GM23338 (cell line): ENCODE results near the gene JKAMP. TPM values are rescaled to one million over a fixed set of nuclear protein-coding genes. Genes with fewer than 3 reads are reported as not detected.

Experiments
- ATAC-seq: fragments of 200-7000 bp; cut with Tn5 transposase; 3 replicates; pipeline ENCODE4 v1.9.1; 2020
- DNase-seq: peaks from one replicate; pipeline ENCODE4 v3.0.0-alpha.2; 2015; ENCODE audit warnings: low spot score
- H2AFZ ChIP-seq: fragments of 200-600 bp; sonication (generic); 2 replicates; pipeline ENCODE4 v1.8.0; 2016; ENCODE audit warnings: antibody characterized with exemption, mild to moderate bottlenecking, moderate library complexity
- H3F3A ChIP-seq: fragments of 200-600 bp; sonication (generic); replicated peaks from 2 replicates; pipeline ENCODE4 v1.8.0; 2017; ENCODE audit warnings: antibody characterized with exemption, mixed run types, low read depth
- H3K27ac ChIP-seq: fragments of 200-600 bp; sonication (generic); 2 replicates; pipeline ENCODE4 v1.6.1; 2016; ENCODE audit warnings: low read depth
- H3K27me3 ChIP-seq: fragments of 200-600 bp; sonication (generic); 2 replicates; pipeline ENCODE4 v1.8.0; 2016; ENCODE audit warnings: mild to moderate bottlenecking, mixed run types, moderate library complexity; ENCODE audit not compliant: insufficient read depth
- H3K36me3 ChIP-seq: fragments of 200-600 bp; sonication (generic); 2 replicates; pipeline ENCODE4 v1.8.0; 2016; ENCODE audit warnings: mild to moderate bottlenecking; ENCODE audit not compliant: insufficient read depth
- H3K4me1 ChIP-seq: fragments of 200-600 bp; sonication (generic); 2 replicates; pipeline ENCODE4 v1.8.0; 2016; ENCODE audit warnings: mild to moderate bottlenecking, moderate library complexity; ENCODE audit not compliant: insufficient read depth
- H3K4me2 ChIP-seq: fragments of 200-600 bp; sonication (generic); 2 replicates; pipeline ENCODE4 v1.7.1; 2017; ENCODE audit warnings: mixed run types
- H3K4me3 ChIP-seq: fragments of 200-600 bp; sonication (generic); 2 replicates; pipeline ENCODE4 v1.6.1; 2016; ENCODE audit warnings: mixed run types
- H3K79me2 ChIP-seq: fragments of 200-600 bp; sonication (generic); replicated peaks from 2 replicates; pipeline ENCODE4 v1.8.0; 2017; ENCODE audit warnings: mild to moderate bottlenecking; ENCODE audit not compliant: insufficient read depth
- H3K9me2 ChIP-seq: fragments of 200-600 bp; sonication (generic); 2 replicates; pipeline ENCODE4 v1.8.0; 2017; ENCODE audit not compliant: insufficient read depth
- H4K20me1 ChIP-seq: fragments of 200-600 bp; sonication (generic); replicated peaks from 2 replicates; pipeline ENCODE4 v1.8.0; 2017; ENCODE audit warnings: mild to moderate bottlenecking; ENCODE audit not compliant: insufficient read depth
- H3K27ac Mint-ChIP-seq: 2 replicates; pipeline ENCODE4 v1.8.0; 2020; ENCODE audit warnings: inconsistent platforms, mild to moderate bottlenecking, moderate library complexity, mixed read lengths
- H3K27me3 Mint-ChIP-seq: 3 replicates; pipeline ENCODE4 v1.8.0; 2022; ENCODE audit warnings: low read depth, mild to moderate bottlenecking, moderate library complexity, mixed read lengths, inconsistent platforms; ENCODE audit not compliant: insufficient read depth, poor library complexity
- H3K36me3 Mint-ChIP-seq: 3 replicates; pipeline ENCODE4 v1.8.0; 2021; ENCODE audit warnings: low read depth, mild to moderate bottlenecking, inconsistent platforms, moderate library complexity, mixed read lengths
- H3K4me1 Mint-ChIP-seq: 3 replicates; pipeline ENCODE4 v1.8.0; 2020; ENCODE audit warnings: mild to moderate bottlenecking, inconsistent platforms, mixed read lengths
- H3K4me3 Mint-ChIP-seq: 3 replicates; pipeline ENCODE4 v1.8.0; 2021; ENCODE audit warnings: moderate library complexity, mild to moderate bottlenecking, inconsistent platforms, mixed read lengths
- H3K9me3 Mint-ChIP-seq: 3 replicates; pipeline ENCODE4 v1.8.0; 2020; ENCODE audit warnings: moderate library complexity, mild to moderate bottlenecking, inconsistent platforms, mixed read lengths
- CTCF ChIP-seq, 2 experiments: fragments of 200-600 bp in 1 of 2; sonication (generic) in 1 of 2; conservative IDR thresholded peaks; 2 replicates each; pipeline versions ENCODE4 v1.5.1 to v1.6.1; 2016 to 2017; ENCODE audit warnings: antibody characterized with exemption in 2 of 2, low read depth in 2 of 2, mild to moderate bottlenecking in 2 of 2, moderate library complexity in 1 of 2
- ETS1 ChIP-seq: IDR thresholded peaks from 2 replicates; pipeline ENCODE4 v1.6.1; 2016; ENCODE audit warnings: antibody characterized with exemption
- EZH2 ChIP-seq: fragments of 200-600 bp; sonication (generic); IDR thresholded peaks from one replicate; pipeline ENCODE4 v1.8.0; 2017; ENCODE audit warnings: antibody characterized with exemption, mild to moderate bottlenecking, low read depth; ENCODE audit not compliant: unreplicated experiment
- NANOG ChIP-seq: IDR thresholded peaks from 2 replicates; pipeline ENCODE4 v1.6.1; 2016; ENCODE audit warnings: antibody characterized with exemption, borderline replicate concordance
- POLR2AphosphoS5 ChIP-seq: IDR thresholded peaks from 2 replicates; pipeline ENCODE4 v1.6.1; 2016; ENCODE audit warnings: antibody characterized with exemption, low read depth
- STAT1 ChIP-seq: IDR thresholded peaks from one replicate; pipeline ENCODE4 v1.6.1; 2016; ENCODE audit warnings: antibody characterized with exemption; ENCODE audit not compliant: unreplicated experiment
- ZNF114 ChIP-seq: fragments of 250-450 bp; sonication (Bioruptor Pico); IDR thresholded peaks from 2 replicates; pipeline ENCODE4 v1.5.0; 2020; ENCODE audit warnings: mild to moderate bottlenecking, moderate library complexity
- ZNF331 ChIP-seq: fragments of 250-450 bp; sonication (Bioruptor Pico); IDR thresholded peaks from 2 replicates; pipeline ENCODE4 v1.5.0; 2020; ENCODE audit warnings: low read depth, mild to moderate bottlenecking, moderate library complexity
- ZNF462 ChIP-seq: fragments of 250-450 bp; sonication (Bioruptor Pico); IDR thresholded peaks from 2 replicates; pipeline ENCODE4 v1.5.0; 2020; ENCODE audit warnings: mild to moderate bottlenecking, moderate library complexity
- polyA plus RNA-seq: library from polyadenylated mRNA; unstranded; fragments of >200 nt; fragmentation: Nextera tagmentation; extraction: Ambion mirVana; gene quantifications from 2 replicates; pipeline ENCODE4 v1.2.1, GENCODE V29; 2016
- total RNA-seq: library from RNA; depleted of rRNA; stranded (reverse); fragments of >200 nt; shearing (Covaris generic); gene quantifications from 2 replicates; pipeline ENCODE4 v1.2.3, GENCODE V29; 2014

Gene JKAMP
- total and polyA plus RNA-seq, 2 experiments from 2014 or later = 31.6 to 66.8 TPM

GRCh38 chr14:59451849-59452248, 32.5 kb upstream of the JKAMP start:
- H3K27me3 ChIP-seq = no peaks in the 10 kb centered on the region
- H3F3A ChIP-seq = no peaks in the 10 kb centered on the region
- DNase-seq (no peak), ATAC-seq (no peak)
- peaks cover 2% of the 10 kb centered on the region; the same call in 1 of the 3 replicates for H3K36me3 Mint-ChIP-seq
- H3K9me2 ChIP-seq = no peaks in the 10 kb centered on the region
- H2AFZ ChIP-seq = no peak overlapping the region
- no peak overlapping the region for H3K27ac ChIP-seq
- no peaks in the 10 kb centered on the region for H3K36me3 ChIP-seq
- no peaks in the 10 kb centered on the region for H3K9me3 Mint-ChIP-seq
- no peak overlapping the region for H3K4me3 ChIP-seq
- no peaks in the 10 kb centered on the region for H3K4me1 ChIP-seq
- peaks cover 2% of the 10 kb centered on the region for H3K27me3 Mint-ChIP-seq
- H3K4me2 ChIP-seq = no peak overlapping the region
- H3K27ac Mint-ChIP-seq = no peak overlapping the region
- TF ChIP-seq POLR2AphosphoS5 (no peak), ZNF462 (CRISPR knock-in tag) (no peak), NANOG (no peak), STAT1 (no peak), ETS1 (no peak), ZNF331 (CRISPR knock-in tag) (no peak), ZNF114 (CRISPR knock-in tag) (no peak), EZH2 (no peak), CTCF (conservative IDR thresholded peaks at IDR 0.05; ENCODE audit: low read depth in 2 of 2) (no peak)
- H3K79me2 ChIP-seq = no peaks in the 10 kb centered on the region
- no peaks in the 10 kb centered on the region; the same call in 2 of the 3 replicates for H3K4me1 Mint-ChIP-seq
- H4K20me1 ChIP-seq = no peaks in the 10 kb centered on the region
- no peak overlapping the region for H3K4me3 Mint-ChIP-seq
